Measurements from ENCODE around the gene ABHD17C. TPM values are rescaled to one million over a fixed set of nuclear protein-coding genes. Genes with fewer than 3 reads are reported as not detected.
A peak's percentile ranks its signal among the peaks of the same experiment; 100 is the strongest.

Gene ABHD17C
- total RNA-seq, 1 donor from 2014 or later, result 41.4 TPM

DNA sequence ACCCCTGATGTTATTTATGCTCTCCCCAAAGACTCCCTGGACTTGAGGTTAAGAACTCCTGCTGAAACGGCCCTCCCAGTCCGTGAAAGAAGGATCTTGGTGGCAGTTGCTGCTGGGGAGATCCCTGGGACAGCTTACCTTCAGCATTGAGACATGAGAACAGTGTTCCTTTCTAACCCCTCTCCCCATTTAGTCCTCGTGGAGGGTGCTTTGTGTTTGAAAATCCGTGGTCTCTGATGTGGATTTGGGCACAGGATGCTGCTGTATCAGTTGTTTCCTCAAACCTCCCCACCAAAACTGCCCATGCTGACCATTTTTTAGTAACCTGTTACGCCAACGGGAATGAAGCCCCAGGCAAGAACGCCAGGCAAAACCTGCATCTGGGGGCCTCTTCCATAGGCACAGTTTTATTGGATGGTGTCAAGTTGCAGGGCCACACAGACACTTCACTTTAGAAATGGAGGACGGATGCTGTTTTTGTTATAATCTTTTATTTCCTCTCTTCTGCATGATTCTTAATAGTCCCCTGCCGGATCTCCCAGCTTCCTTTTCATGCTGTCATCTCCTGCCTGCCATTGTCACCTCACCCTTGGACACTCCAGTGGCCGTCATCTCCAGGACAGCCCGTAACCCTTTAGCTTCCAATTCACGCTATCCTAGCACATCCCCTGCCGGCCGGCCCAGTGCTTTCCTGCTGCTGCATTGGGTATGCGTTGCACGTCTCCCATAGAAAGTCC is 52.4 kb downstream of the ABHD17C start:
- H3K36me3 ChIP-seq, result peaks cover 17% of the 10 kb centered on the region
- H3K4me1 ChIP-seq, result peaks cover 44% of the 10 kb centered on the region
- DNase-seq, result no peak
- TF ChIP-seq, protein P1, sequence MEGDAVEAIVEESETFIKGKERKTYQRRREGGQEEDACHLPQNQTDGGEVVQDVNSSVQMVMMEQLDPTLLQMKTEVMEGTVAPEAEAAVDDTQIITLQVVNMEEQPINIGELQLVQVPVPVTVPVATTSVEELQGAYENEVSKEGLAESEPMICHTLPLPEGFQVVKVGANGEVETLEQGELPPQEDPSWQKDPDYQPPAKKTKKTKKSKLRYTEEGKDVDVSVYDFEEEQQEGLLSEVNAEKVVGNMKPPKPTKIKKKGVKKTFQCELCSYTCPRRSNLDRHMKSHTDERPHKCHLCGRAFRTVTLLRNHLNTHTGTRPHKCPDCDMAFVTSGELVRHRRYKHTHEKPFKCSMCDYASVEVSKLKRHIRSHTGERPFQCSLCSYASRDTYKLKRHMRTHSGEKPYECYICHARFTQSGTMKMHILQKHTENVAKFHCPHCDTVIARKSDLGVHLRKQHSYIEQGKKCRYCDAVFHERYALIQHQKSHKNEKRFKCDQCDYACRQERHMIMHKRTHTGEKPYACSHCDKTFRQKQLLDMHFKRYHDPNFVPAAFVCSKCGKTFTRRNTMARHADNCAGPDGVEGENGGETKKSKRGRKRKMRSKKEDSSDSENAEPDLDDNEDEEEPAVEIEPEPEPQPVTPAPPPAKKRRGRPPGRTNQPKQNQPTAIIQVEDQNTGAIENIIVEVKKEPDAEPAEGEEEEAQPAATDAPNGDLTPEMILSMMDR (IDR thresholded peaks at IDR 0.05), result no peak
- H3K4me3 ChIP-seq, result no peak overlapping the region
- no peaks in the 10 kb centered on the region for H3K27me3 ChIP-seq
- intact Hi-C loops (cut with DNase I), result no loop called here
- no peaks in the 10 kb centered on the region for H3K9me3 ChIP-seq
- ATAC-seq, result peak; percentile 21
- no peak overlapping the region for H3K27ac ChIP-seq

DNA sequence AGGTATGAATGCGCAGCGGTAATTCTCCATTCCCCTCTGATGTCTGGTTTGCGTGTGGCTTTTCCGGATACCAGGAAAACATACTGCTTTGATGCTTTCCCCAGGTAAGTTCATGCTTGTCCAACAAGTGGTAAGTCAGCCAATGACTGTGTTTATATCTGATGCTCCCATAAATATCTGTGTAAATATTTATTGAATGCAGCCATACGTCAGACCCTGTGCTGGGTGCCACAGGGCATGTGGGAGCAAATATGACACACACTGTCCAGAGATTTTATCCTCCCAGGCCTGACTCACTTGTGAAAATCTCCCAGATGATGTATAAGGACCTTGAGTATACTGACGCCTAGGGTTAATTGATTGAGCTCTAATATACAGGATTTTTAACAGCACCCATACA is 54.5 kb downstream of the ABHD17C start:
- DNase-seq (no peak), ATAC-seq (no peak)
- Histone ChIP-seq H3K36me3 (peaks cover 24% of the 10 kb centered on the region), H3K9me3 (no peaks in the 10 kb centered on the region), H3K27me3 (no peaks in the 10 kb centered on the region), H3K27ac (no peak overlapping the region), H3K4me1 (peaks cover 26% of the 10 kb centered on the region), H3K4me3 (no peak overlapping the region)
- TF ChIP-seq, protein P1 (IDR thresholded peaks at IDR 0.05), result no peak
- intact Hi-C loops (cut with DNase I), result no loop called here

DNA sequence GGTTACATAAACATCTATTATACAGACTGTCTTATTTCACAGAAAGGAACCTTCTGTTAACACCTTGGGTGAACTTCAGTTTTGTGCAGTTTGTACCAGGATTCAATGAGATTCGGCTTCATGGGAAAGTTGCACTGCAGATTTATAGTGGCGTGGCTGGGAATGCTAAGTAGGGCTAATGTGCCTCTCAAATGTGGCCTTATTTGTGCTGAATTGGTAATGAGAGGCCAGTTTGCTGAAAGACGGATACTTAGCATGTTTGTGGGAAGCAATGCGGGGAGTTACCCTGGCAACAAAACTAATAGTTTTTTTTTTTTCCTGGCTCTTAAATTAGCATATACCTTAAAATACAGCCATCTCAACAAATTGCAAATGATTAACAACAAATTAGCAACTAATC is 55.5 kb downstream of the ABHD17C start:
- intact Hi-C loops (cut with DNase I), result no loop called here

DNA sequence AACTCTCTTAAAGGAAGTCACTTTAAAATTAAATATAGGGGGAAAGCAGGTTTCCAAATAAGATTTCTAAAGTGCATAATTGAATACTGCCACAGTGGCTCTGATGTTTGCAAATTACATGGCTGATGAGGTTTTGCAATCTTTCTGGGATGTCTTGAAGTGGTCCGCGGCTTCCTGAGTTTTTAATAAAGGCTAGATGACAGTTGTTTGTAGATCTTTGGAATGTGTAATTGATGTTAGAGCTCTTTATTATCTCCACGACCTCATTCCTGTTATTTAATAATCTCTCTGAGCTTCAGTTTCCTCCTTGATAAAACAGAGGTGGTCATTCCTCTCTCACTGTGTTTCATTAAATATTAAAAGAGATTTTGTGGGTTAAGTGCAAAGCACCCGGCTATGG is 57.1 kb downstream of the ABHD17C start:
- ATAC-seq (no peak), DNase-seq (no peak)
- intact Hi-C loops (cut with DNase I), result no loop called here
- Histone ChIP-seq H3K4me1 (peaks cover 13% of the 10 kb centered on the region), H3K36me3 (peaks cover 31% of the 10 kb centered on the region), H3K9me3 (no peaks in the 10 kb centered on the region), H3K4me3 (no peak overlapping the region), H3K27ac (peak overlapping the region; percentile 7), H3K27me3 (no peaks in the 10 kb centered on the region)
- TF ChIP-seq, protein P1 (IDR thresholded peaks at IDR 0.05), result no peak

More for the DNA sequence above, 55.5 kb downstream of the ABHD17C start:
- Histone ChIP-seq H3K4me1 (peaks cover 18% of the 10 kb centered on the region), H3K27ac (no peak overlapping the region), H3K9me3 (no peaks in the 10 kb centered on the region), H3K4me3 (no peak overlapping the region), H3K36me3 (peaks cover 27% of the 10 kb centered on the region), H3K27me3 (no peaks in the 10 kb centered on the region)
- TF ChIP-seq, protein P1 (IDR thresholded peaks at IDR 0.05), result no peak
- DNase-seq, result no peak
- ATAC-seq, result no peak

DNA sequence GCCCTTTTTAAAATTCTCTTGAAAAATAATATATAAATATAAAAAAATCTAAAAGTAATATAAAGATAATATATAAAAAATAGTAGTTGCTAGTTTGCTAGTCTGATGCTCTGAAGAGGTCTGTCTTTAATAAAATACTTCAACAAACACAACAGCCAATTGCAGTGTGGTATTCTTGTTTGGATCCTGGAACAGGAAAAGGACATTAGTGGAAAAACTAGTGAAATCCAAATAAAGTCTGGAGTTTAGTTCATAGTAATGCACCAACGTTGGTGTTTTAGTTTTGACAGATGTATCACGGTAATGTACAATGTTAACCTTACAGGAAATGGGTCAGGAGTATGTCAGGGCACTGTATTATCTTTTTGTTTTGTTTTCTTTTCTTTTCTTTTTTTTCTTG is 58.1 kb downstream of the ABHD17C start:
- H3K27ac ChIP-seq, result no peak overlapping the region
- intact Hi-C loops (cut with DNase I), result no loop called here

More for the DNA sequence above, 58.1 kb downstream of the ABHD17C start:
- no peak for ATAC-seq
- TF ChIP-seq, protein P1 (IDR thresholded peaks at IDR 0.05), result no peak
- H3K9me3 ChIP-seq, result no peaks in the 10 kb centered on the region
- peaks cover 10% of the 10 kb centered on the region for H3K4me1 ChIP-seq
- H3K4me3 ChIP-seq, result no peak overlapping the region
- DNase-seq, result no peak
- H3K27me3 ChIP-seq, result no peaks in the 10 kb centered on the region
- peaks cover 31% of the 10 kb centered on the region for H3K36me3 ChIP-seq
